GM18861 (cell line): Measurements from ENCODE around the gene RCHY1.
"Not testable (repeated sequence)": the region's sequence is repeated elsewhere in the genome, so short reads cannot be mapped to it uniquely, and the experiment has no call there.

Source experiments
- ATAC-seq: cut with Tn5 transposase; IDR thresholded peaks from one replicate; pipeline ENCODE4 v1.9.1; 2021; ENCODE audit not compliant: unreplicated experiment

RCHY1 gene

GRCh38 chr4:75514131-75514948 is at the start of gene RCHY1, which contains the start of gene THAP6:
Gene RCHY1 (minus strand): TSS chr4:75514403. CDS start chr4:75514286, 117 bp downstream.
Gene THAP6 (plus strand): TSS chr4:75514473. CDS start chr4:75515453, 980 bp downstream.
- ATAC-seq = peak; percentile 86

GRCh38 chr4:75561789-75562188 is 47.6 kb upstream of the RCHY1 start:
- no peak for ATAC-seq

GRCh38 chr4:75557696-75558095 is 43.5 kb upstream of the RCHY1 start:
- no peak for ATAC-seq

GRCh38 chr4:75555294-75556164 is 41.3 kb upstream of the RCHY1 start, which contains the start of gene ODAPH:
Gene ODAPH (plus strand): TSS chr4:75556066. CDS start chr4:75556083, 17 bp downstream.
- ATAC-seq = peak; percentile 95

- no peak for ATAC-seq
Observed at GRCh38 chr4:75552452-75552851, 38.2 kb upstream of the RCHY1 start.

GRCh38 chr4:75549019-75549418 is 34.8 kb upstream of the RCHY1 start:
- ATAC-seq = no peak

- no peak for ATAC-seq
Observed at GRCh38 chr4:75547647-75548387, 33.6 kb upstream of the RCHY1 start.

GRCh38 chr4:75545526-75545925 is 31.3 kb upstream of the RCHY1 start:
- no peak for ATAC-seq

- ATAC-seq = no peak
Observed at GRCh38 chr4:75544870-75545269, 30.7 kb upstream of the RCHY1 start.

GRCh38 chr4:75544220-75544619 is 30.0 kb upstream of the RCHY1 start:
- ATAC-seq = not testable (repeated sequence)

- ATAC-seq = no peak
Observed at GRCh38 chr4:75542824-75543223, 28.6 kb upstream of the RCHY1 start.

GRCh38 chr4:75537308-75537707 is 23.1 kb upstream of the RCHY1 start:
- not testable (repeated sequence) for ATAC-seq

GRCh38 chr4:75533926-75534325 is 19.7 kb upstream of the RCHY1 start:
- not testable (repeated sequence) for ATAC-seq

GRCh38 chr4:75533339-75533887 is 19.2 kb upstream of the RCHY1 start:
- not testable (repeated sequence) for ATAC-seq

GRCh38 chr4:75531536-75532143 is 17.4 kb upstream of the RCHY1 start:
- not testable (repeated sequence) for ATAC-seq

GRCh38 chr4:75530556-75531322 is 16.5 kb upstream of the RCHY1 start:
- no peak for ATAC-seq

GRCh38 chr4:75527482-75527881 is 13.3 kb upstream of the RCHY1 start:
- no peak for ATAC-seq

GRCh38 chr4:75525910-75526309 is 11.7 kb upstream of the RCHY1 start:
- ATAC-seq = no peak

GRCh38 chr4:75525086-75525485 is 10.9 kb upstream of the RCHY1 start:
- no peak for ATAC-seq
